HG02763 (cell line): ENCODE measurements around the gene MSANTD1.

Experiments
- ATAC-seq: cut with Tn5 transposase; IDR thresholded peaks from one replicate; pipeline ENCODE4 v1.9.1; 2021; ENCODE audit warnings: mild to moderate bottlenecking, moderate library complexity; ENCODE audit not compliant: unreplicated experiment

Gene MSANTD1

DNA sequence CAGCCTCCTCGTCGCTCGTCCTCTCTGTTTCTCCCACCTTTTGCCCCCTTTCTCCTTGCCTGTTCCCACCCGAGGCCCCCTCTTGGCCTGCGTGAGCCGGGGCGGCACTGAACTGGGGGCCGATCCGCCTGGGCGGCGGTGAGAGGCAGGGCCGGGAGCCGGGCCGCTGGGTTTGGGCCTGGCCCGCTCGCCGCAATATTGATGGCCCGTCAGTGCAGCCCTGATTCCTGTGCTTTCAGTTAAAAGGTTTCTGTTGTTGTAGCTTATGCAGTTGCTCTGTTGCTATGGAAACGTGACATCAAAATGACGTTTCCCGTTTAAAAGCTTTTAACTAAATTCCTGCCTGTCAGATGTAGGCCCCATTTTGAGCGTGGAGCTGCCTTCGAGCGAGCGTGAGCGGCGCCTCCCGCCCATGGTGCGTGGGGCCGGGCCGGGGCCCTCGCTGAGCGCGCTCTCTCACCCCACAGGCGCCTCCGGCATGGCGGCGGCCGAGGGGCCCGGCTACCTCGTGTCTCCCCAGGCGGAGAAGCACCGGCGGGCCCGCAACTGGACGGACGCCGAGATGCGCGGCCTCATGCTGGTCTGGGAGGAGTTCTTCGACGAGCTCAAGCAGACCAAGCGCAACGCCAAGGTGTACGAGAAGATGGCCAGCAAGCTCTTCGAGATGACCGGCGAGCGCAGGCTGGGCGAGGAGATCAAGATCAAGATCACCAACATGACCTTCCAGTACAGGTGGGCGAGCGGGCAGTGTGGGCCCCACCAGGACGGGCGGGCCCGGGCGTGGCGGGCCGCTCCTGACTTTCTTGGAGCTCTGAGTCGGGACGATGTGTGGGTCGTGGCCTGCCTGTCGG, at the start of gene MSANTD1:
Gene MSANTD1 (plus strand): TSS at position 349 of the 851 bp plus-strand sequence. CDS start 64 bp downstream, at position 413.
- no peak for ATAC-seq

DNA sequence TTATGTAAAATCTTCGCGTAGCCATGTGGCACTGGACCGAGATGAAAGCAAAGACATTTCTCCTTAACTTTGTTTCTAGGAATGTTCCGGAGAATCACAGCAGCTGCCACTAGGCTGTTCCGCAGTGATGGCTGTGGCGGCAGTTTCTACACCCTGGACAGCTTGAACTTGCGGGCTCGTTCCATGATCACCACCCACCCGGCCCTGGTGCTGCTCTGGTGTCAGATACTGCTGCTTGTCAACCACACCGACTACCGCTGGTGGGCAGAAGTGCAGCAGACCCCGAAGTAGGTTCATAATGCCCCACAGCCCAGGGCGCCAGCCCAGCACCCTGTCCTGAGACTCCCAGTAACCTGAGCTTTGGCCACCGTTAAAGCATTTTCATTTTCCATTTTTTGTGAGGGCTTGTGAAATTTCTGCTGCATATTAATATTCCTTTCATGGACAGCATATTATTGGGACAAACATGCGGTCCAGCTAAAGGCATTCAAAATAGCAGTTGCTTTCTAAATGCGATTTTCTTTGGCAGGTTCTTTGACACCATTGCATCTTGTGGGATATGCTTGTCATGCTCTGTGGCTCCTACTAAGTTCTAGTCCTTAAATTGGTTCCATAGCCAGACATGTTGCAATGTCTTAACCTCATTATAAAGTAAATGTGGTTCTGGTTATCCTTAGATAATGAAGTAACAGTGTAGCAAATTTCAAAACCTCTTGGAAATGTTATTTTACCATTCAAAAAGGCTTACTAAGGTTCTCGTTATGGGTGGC, 49.1 kb upstream of the MSANTD1 start:
- ATAC-seq: no peak

DNA sequence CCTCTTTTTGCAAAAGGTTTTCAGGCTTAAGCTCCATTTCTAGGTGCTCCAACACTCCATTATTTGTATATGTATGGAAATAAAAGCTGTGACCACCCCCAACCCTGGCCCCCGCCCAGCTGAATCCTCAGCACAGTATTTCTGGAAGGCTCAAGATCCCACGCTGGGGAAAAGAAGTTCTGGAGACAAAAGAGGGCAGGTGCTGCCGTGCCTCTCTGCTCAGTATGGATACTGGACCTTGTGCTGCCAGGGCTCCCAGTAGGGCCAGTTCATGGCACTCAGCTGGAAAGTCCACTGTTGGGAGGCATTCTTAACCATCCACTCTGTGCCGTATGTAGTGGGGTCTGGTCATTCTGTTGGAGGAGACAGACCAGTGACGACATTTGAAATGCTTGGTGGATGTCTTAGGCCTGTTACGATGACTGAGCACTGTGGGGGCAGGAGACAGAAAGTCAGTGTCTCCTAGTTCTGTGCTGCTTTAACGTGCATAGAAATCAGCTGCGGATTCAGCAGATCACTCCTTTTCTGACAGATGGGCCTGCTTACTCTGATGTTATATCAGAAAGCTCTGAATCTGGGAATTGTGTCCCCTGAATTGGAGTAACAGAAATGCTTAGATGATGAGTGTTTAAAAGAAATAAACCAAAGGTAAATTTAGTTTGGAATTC, 48.4 kb upstream of the MSANTD1 start:
- ATAC-seq: no peak

DNA sequence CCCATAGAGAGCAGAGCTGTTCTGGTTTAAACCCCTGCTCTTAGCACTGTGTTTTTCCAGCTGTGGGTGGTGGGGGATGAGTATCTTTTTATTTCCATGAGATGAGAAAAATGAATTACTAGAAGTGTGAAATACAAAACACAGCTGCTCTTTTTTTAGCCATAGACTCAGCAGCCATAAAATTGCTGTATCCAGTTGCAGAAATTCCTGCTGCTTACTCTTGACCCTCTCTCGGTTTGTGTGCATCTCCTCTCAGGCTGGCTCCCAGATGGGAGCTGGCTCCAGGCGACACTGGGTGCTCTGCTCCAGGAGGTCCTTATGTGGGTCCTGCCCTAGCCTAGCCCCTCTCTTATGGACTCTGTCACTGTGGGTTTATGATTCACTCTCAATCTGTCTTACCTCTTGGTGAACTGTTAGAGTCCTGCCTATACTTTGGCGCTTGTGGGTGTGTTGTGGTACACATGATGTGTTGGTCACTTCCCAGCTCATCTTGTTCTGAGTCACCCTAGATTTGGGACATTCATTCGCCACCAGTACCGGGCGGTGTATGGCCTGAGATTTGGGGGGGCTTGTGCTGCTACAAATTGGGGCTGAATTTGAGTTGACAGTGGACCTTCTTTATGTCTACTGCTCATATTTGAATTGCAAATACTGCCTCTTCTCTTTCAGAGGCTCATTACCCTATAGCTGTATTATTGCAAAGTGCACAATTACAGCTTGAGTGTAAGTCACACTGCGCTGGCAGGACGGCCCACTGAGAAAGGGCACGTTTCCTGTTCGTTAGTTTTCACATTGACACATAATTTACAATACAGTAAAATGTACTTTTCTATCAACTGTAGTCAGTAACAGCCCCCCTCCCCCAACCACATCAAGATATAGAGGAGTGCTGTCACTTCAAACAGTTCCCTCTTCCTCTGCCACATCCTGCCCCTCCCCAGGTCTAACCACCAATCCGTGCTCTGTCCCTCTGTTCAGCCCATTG, 46.9 kb upstream of the MSANTD1 start:
- no peak for ATAC-seq

DNA sequence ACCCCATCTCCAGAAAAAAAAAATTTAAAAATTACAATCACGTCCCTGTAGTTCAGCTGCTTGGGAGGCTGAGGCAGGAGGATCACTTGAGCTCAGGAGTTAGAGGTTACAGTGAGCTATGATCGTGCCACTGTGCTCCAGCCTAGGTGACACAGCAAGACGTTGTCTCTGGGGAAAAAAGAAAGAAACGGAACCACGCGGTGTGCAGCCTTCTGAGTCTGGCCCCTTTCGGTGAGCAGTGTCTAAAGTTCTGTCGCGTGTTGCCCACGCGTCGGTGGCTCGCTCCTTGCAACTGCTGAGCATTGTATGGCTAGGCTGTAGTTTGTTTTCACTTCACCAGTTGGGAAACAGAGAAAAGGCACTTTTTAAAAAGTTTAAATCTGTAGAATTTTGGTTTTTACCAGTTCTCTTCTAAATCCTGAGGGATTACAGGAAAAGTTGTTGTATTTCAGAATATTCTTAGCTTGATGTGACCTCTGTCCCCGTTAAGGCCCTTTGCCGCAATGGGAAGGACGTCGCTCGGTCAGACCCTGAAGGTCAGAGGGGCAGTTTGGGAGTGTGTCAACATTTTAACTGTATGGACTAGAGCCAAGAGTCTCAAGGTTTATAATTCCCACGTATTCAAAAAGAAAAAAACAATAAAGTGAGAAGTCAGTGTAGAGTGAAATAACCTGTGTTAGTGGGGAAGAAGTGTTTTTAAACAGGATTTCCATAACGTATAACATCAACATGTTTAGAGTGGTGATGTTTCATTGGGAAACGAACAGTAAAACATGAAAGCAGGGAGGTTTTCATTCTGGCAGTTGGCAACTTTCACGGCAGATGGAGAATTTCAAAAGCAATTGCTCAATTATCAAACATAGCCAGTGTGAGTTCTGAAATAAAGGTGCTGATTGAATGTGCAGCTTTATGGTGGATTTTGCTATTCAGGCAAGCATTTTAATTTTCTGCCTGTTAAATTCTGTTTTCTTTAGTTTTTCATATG, 45.8 kb upstream of the MSANTD1 start:
- ATAC-seq: no peak

DNA sequence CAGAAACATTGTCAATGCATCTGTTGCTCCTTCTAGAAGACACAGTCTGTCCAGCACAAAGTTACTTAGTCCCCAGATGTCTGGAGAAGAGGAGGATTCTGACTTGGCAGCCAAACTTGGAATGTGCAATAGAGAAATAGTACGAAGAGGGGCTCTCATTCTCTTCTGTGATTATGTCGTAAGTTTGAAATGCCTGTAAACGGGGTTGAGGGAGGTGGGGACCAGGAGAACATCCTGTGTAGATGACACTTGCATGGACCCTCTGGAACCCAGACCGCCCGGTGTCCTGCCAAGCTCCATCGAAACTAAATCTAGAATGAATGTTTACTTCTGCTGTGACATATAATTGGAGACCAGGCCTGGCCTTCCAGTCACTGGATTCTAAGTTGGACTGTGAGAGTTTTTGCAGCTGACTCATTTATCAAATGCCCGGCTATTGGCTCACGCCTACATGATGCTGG, 45.0 kb upstream of the MSANTD1 start:
- no peak for ATAC-seq

DNA sequence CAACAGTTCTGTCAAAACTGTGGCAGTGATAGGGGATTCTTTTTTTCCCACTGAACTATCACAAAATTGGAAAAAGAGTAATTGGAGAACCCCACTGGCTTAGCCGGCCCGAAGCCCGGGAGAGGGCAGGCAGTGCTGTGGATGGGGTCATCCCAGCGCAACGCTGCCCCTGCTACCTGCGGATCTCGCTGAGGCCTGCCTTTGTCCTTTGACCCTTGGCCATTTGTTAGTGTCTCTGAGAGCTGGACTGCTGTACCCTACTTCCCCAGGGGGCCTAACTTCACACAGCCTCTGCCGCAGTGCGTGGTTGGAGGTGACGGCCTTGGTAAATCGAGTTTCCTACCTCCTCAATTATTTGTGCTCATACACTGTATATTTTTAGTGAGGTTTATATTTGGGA, 43.0 kb upstream of the MSANTD1 start:
- ATAC-seq: no peak

DNA sequence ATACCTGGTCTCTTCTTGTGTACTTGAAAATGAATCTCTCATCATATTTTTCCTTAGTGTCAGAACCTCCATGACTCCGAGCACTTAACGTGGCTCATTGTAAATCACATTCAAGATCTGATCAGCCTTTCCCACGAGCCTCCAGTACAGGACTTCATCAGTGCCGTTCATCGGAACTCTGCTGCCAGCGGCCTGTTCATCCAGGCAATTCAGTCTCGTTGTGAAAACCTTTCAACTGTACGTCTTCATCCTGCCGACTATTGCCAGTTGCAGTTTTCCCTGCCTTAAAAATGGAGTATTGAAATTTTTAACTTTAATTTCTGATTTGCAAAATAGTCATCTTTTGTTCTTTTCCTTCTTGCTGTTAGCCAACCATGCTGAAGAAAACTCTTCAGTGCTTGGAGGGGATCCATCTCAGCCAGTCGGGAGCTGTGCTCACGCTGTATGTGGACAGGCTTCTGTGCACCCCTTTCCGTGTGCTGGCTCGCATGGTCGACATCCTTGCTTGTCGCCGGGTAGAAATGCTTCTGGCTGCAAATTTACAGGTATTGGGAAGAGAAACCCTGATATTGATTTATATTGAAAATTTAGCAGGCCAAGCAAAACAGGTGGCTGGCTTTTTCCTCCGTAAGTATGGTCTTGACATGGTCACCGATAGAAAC, 42.4 kb upstream of the MSANTD1 start:
- no peak for ATAC-seq

DNA sequence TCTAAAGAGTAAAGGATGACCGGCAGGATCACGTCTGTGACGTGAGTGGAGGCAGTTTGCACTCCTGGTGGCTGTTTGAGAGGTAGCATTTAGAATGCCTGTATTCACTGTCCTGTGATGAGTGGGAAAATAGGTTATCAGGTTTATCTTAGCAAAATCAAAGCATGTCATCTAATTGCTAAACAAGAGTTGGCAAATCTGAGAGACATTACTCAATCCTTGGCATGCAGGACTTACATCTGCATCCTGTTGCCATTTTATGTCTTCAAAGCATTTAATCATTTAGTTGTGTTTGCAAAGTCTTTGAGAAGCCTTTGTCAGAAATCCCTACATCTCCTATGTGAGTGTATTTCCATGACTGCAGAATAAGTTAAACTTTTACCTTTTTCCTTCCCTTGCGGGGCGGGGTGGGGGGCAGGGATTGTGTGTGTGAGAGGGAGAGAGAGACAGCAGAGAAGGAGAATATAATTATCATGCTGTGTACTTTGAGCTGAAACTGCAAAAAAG, 41.4 kb upstream of the MSANTD1 start:
- ATAC-seq: no peak

DNA sequence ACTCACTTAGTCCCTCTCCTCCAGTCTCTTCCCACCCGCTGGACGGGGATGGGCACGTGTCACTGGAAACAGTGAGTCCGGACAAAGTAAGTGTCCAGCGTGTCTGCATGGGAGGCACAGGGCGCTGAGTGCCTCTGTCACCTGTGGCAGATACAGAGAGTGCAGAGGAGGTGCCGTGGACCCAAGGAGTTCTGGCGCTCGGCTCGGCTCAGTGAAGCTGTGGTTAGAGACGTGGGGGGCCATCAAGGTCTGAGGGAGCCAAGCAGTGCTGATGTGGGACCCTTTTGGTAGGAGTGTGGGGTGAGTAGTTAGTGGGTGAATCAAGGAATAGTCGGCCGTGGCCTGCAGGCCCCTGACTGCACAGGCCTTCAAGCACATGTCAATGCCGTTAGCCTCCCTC, 40.1 kb upstream of the MSANTD1 start:
- ATAC-seq: no peak

DNA sequence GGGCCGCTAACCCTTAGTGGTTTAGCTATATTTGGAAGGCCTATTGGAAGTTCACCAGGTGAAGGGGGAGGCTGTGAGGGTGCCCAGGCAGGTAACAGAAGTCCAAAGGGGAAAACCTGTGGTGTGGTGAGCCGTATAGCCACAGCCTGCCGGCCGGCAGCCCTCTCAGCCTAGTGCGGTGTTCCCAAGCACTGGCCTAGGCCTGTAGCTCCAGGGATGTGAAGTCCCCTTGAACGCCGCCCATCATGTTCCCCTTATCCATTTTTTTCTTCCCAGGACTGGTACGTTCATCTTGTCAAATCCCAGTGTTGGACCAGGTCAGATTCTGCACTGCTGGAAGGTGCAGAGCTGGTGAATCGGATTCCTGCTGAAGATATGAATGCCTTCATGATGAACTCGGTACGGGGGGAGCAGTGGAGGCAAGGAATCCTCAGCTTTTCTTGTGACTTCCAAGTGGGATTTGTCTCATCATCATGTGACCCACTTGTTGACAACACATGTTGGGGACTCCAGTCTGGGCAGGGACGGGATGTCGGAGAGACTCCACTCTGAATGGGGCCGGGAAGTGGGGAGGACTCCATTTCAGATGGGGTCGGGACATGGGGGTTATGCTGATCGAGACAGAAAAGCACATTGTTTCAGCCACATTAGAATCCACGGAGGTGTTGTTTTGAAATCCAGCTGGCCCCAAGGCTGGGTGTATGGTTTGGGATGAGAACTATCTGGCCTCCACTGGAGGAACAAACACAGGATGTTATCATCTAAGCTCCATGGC, 39.2 kb upstream of the MSANTD1 start:
- ATAC-seq: no peak

DNA sequence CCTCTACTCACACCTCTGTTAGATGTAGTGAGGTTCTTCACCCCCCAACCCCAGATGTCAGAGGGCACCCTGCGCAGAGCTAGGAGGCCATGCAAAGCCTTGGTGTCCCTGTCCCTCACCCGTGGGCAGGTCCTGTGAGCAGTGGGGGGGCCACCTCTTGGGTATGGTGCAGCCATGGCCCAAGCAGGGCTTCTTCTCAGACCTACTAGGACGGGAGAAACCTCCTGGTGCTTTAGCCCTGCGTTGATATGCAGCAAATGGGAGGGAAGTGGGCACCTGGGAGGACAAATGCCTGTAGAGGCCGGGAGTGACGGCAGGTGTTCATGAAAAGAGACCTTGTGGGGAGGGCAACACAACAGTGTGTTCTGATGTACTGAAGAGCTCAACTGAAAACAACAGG, 38.5 kb upstream of the MSANTD1 start:
- ATAC-seq: no peak

DNA sequence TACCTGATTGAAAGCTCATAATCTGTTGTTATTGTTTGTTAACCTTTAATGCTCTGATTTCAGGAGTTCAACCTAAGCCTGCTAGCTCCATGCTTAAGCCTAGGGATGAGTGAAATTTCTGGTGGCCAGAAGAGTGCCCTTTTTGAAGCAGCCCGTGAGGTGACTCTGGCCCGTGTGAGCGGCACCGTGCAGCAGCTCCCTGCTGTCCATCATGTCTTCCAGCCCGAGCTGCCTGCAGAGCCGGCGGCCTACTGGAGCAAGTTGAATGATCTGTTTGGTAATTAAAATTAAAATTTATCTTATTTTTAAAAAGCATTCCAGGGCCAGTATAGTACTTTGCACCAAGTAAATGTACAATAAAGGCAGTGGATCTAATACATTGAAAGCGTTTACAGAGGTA, 37.1 kb upstream of the MSANTD1 start:
- ATAC-seq: no peak

DNA sequence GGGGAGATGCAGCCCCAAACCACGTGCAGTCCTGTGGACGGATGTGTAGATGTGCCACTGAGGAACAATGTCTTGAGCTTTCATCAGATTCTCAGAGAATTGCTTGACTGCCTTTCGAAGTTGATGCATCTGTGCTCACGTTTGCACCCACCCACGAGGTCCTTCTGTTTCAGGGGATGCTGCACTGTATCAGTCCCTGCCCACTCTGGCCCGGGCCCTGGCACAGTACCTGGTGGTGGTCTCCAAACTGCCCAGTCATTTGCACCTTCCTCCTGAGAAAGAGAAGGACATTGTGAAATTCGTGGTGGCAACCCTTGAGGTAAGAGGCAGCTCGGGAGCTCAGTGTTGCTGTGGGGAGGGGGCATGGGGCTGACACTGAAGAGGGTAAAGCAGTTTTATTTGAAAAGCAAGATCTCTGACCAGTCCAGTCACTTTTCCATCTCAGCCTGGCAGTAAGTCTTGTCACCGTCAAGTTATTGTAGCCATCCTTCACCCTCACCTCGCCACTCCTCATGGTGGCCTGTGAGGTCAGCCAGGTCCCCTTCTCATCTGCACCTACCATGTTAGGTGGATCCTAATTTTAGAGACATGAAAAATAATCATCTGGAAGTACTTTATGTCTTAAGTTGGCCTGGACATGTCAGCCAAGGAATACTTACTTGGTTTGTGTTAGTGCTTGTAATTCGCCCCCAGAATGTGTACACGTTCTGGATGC, 36.4 kb upstream of the MSANTD1 start:
- no peak for ATAC-seq

DNA sequence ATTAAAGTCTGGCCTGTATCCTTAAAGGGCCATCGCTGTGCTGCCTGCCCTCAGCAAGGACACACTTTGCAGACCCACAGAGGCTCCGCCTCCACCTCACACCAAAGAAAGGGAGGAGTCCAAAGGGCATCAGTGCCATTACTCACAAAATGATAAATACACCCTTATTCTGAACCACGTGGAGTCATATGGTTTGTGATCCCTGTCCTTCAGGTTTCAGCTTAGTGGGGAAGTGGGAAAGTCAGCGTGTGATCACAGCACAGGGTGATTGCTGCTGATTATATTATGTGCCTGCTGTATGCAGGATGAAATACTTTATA, 35.9 kb upstream of the MSANTD1 start:
- ATAC-seq: no peak

DNA sequence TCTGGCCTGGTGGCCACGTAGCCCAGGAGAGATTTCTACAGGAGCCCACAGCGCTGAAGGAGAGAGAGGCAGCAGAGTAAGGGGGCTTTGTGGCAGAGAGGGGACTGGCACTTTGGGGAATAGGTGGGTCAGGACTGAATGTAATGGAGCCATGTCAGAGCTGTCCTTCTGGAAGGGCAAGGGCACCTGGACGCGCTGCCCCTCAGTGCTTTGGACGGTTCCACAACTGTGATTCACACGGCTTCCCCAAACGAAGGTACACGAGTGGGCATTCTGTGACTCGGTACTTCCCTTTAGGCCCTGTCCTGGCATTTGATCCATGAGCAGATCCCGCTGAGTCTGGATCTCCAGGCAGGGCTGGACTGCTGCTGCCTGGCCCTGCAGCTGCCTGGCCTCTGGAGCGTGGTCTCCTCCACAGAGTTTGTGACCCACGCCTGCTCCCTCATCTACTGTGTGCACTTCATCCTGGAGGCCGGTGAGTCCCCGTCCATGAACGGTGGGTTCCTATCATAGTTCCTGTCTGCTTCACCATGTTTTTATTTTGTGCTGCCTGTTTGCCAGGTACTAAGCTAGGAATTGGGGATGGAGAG, 35.2 kb upstream of the MSANTD1 start:
- no peak for ATAC-seq

DNA sequence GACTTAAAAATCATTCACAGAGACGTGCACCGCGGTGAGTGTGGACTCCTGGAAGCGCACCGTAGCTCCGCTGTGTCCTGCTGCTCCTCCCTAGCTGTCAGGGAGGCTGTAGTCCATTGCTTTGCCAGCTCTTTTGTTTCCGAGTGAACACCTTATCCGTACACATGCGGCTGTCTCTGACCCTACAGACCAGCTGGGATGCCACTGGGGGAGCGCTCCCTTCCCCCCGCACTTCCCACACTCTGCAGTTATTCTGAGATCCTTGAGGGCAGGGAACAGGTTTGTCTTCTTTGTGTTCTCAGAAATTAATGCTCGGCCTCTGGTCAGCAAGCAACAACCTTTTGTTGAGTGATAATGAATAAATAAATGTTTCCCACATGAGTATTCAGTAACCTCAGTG, 33.7 kb upstream of the MSANTD1 start:
- ATAC-seq: no peak
